H1 (cell line): Measurements from ENCODE around the gene CAPG.

ENCODE experiments used
- EP300 ChIP-seq, 2 experiments: IDR thresholded peaks; 1 replicate in 1 of 2; 2 replicates in 1 of 2; pipeline ENCODE4 v1.6.1; 2011 to 2012; ENCODE audit warnings: low read depth in 2 of 2, low read length in 2 of 2, mild to moderate bottlenecking in 2 of 2, borderline replicate concordance in 1 of 2, inconsistent platforms in 1 of 2, moderate library complexity in 1 of 2
- GABPA ChIP-seq: IDR thresholded peaks from 2 replicates; pipeline ENCODE4 v1.6.1; 2011; ENCODE audit warnings: mild to moderate bottlenecking, low read length, moderate library complexity, borderline replicate concordance; ENCODE audit not compliant: insufficient read depth
- JUND ChIP-seq: IDR thresholded peaks from 2 replicates; pipeline ENCODE4 v1.6.1; 2011; ENCODE audit warnings: mild to moderate bottlenecking, improper control_type of control experiment, low read length
- POLR2A ChIP-seq, 2 experiments: IDR thresholded peaks; 1 replicate in 1 of 2; 2 replicates in 1 of 2; pipeline ENCODE4 v1.6.1; 2011; ENCODE audit warnings: low read depth in 2 of 2, low read length in 2 of 2, mild to moderate bottlenecking in 2 of 2; ENCODE audit errors: control extremely low read depth in 1 of 2
- RBBP5 ChIP-seq: IDR thresholded peaks from 2 replicates; pipeline ENCODE4 v1.7.1; 2012; ENCODE audit warnings: low read depth, mild to moderate bottlenecking, inconsistent platforms, low read length, moderate library complexity, borderline replicate concordance
- SAP30 ChIP-seq: fragments of 300-600 bp; sonication (generic); IDR thresholded peaks from 2 replicates; pipeline ENCODE4 v1.7.1; 2012; ENCODE audit warnings: low read length, moderate library complexity, mild to moderate bottlenecking, inconsistent platforms; ENCODE audit not compliant: insufficient read depth, insufficient replicate concordance
- TCF12 ChIP-seq: IDR thresholded peaks from 2 replicates; pipeline ENCODE4 v1.6.1; 2011; ENCODE audit warnings: low read depth, mild to moderate bottlenecking, low read length
- TF ChIP-seq, protein P1 (sequence below), 3 experiments: IDR thresholded peaks; 1 replicate in 2 of 3; 2 replicates in 1 of 3; pipeline versions ENCODE4 v1.5.1 to v1.6.1; 2011; ENCODE audit warnings: low read length in 3 of 3, mild to moderate bottlenecking in 3 of 3, inconsistent platforms in 2 of 3, low read depth in 1 of 3, moderate library complexity in 1 of 3; ENCODE audit not compliant: insufficient read depth in 1 of 3; ENCODE audit errors: control extremely low read depth in 1 of 3
- TF ChIP-seq, protein P2 (sequence below): IDR thresholded peaks from 2 replicates; pipeline ENCODE4 v1.6.1; 2011; ENCODE audit warnings: low read length, improper control_type of control experiment

DNA sequence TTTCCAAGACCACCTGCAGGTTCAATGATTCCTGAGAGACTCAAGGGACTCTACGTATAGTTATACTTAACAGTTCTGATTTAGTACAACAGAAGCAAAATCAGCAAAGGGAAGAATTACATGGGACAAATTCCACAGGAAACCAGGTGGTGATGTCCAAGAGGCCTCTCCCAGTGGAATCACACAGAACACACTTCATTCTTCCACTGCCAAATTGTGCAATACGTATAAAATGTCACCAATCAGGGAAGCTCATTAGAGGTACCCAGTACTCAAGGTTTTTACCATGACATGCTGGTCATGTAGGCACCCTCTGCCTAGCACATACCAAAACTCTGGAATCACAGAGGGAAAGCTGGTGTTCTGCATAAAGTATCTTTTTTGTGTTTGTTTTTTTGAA lies 22.4 kb downstream of the CAPG start:
- TF ChIP-seq, protein P1, sequence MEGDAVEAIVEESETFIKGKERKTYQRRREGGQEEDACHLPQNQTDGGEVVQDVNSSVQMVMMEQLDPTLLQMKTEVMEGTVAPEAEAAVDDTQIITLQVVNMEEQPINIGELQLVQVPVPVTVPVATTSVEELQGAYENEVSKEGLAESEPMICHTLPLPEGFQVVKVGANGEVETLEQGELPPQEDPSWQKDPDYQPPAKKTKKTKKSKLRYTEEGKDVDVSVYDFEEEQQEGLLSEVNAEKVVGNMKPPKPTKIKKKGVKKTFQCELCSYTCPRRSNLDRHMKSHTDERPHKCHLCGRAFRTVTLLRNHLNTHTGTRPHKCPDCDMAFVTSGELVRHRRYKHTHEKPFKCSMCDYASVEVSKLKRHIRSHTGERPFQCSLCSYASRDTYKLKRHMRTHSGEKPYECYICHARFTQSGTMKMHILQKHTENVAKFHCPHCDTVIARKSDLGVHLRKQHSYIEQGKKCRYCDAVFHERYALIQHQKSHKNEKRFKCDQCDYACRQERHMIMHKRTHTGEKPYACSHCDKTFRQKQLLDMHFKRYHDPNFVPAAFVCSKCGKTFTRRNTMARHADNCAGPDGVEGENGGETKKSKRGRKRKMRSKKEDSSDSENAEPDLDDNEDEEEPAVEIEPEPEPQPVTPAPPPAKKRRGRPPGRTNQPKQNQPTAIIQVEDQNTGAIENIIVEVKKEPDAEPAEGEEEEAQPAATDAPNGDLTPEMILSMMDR (IDR thresholded peaks at IDR 0.05; ENCODE audit: control extremely low read depth in 1 of 3, insufficient read depth in 1 of 3, low read depth in 1 of 3, low read length in 3 of 3): no peak
- TF ChIP-seq, protein P2, sequence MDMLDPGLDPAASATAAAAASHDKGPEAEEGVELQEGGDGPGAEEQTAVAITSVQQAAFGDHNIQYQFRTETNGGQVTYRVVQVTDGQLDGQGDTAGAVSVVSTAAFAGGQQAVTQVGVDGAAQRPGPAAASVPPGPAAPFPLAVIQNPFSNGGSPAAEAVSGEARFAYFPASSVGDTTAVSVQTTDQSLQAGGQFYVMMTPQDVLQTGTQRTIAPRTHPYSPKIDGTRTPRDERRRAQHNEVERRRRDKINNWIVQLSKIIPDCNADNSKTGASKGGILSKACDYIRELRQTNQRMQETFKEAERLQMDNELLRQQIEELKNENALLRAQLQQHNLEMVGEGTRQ: no peak
- no peak for TF ChIP-seq JUND
- TF ChIP-seq EP300 (IDR thresholded peaks at IDR 0.05; ENCODE audit: borderline replicate concordance in 1 of 2, low read depth in 2 of 2, low read length in 2 of 2): no peak
- TF ChIP-seq GABPA: no peak
- no peak for TF ChIP-seq POLR2A (IDR thresholded peaks at IDR 0.05; ENCODE audit: control extremely low read depth in 1 of 2, low read depth in 2 of 2, low read length in 2 of 2)
- no peak for TF ChIP-seq RBBP5
- no peak for TF ChIP-seq TCF12
- no peak for TF ChIP-seq SAP30
